Sigmoid colon (tissue), 4 donors: ENCODE results near the gene SNX27.

Experiments
- CTCF ChIP-seq, 4 experiments: fragments of 450-650 bp in 3 of 4; fragments of 200-600 bp in 1 of 4; IDR thresholded peaks; one replicate each; pipeline ENCODE4 v1.5.1; 2016 to 2019; ENCODE audit warnings: antibody characterized with exemption in 4 of 4, mild to moderate bottlenecking in 3 of 4, moderate library complexity in 2 of 4
- POLR2AphosphoS5 ChIP-seq, 4 donors: sonication (generic); formaldehyde crosslinking; IDR thresholded peaks; one replicate each; pipeline ENCODE4 v1.6.1; 2017; ENCODE audit warnings: antibody characterized with exemption in 4 of 4

GRCh38 chr1:151721788-151722510 is 110.1 kb downstream of the SNX27 start:
- TF ChIP-seq CTCF (IDR thresholded peaks at IDR 0.05) (no peak), POLR2AphosphoS5 (IDR thresholded peaks at IDR 0.05) (no peak)
